WERI-Rb-1 (cell line): ENCODE measurements around the gene TTC3.

Source experiments
- DNase-seq: peaks from one replicate; pipeline ENCODE4 v3.0.0-alpha.2; 2020
- H3K27ac ChIP-seq: fragments of 250-450 bp; sonication (Bioruptor Pico); 2 replicates; pipeline ENCODE4 v1.5.1; 2020; ENCODE audit warnings: mild to moderate bottlenecking, moderate library complexity
- H3K27me3 ChIP-seq: fragments of 250-450 bp; sonication (Bioruptor Pico); 2 replicates; pipeline ENCODE4 v1.5.1; 2021; ENCODE audit warnings: mild to moderate bottlenecking, low read depth, moderate library complexity; ENCODE audit not compliant: insufficient read depth, severe bottlenecking
- H3K36me3 ChIP-seq: fragments of 250-450 bp; sonication (Bioruptor Pico); 2 replicates; pipeline ENCODE4 v1.5.1; 2020; ENCODE audit warnings: mild to moderate bottlenecking, moderate library complexity
- H3K4me3 ChIP-seq: 2 replicates; pipeline ENCODE4 v1.5.1; 2011; ENCODE audit warnings: low read depth, mild to moderate bottlenecking, control low read depth, low read length
- H3K9me3 ChIP-seq: fragments of 250-450 bp; sonication (Bioruptor Pico); 2 replicates; pipeline ENCODE4 v1.5.1; 2021; ENCODE audit warnings: mild to moderate bottlenecking, moderate library complexity; ENCODE audit not compliant: severe bottlenecking
- CTCF ChIP-seq: IDR thresholded peaks from 2 replicates; pipeline ENCODE4 v1.5.1; 2011; ENCODE audit warnings: low read depth, mild to moderate bottlenecking, control low read depth, inconsistent platforms, low read length

The TTC3 gene

GRCh38 chr21:37061926-37062592, 11.0 kb upstream of the TTC3 start:
- no peak for TF ChIP-seq CTCF
- Histone ChIP-seq H3K27me3 (no peaks in the 10 kb centered on the region), H3K36me3 (peaks cover 8% of the 10 kb centered on the region), H3K4me3 (no peak overlapping the region), H3K9me3 (peaks cover 6% of the 10 kb centered on the region), H3K27ac (no peak overlapping the region)
- no peak for DNase-seq

DNA sequence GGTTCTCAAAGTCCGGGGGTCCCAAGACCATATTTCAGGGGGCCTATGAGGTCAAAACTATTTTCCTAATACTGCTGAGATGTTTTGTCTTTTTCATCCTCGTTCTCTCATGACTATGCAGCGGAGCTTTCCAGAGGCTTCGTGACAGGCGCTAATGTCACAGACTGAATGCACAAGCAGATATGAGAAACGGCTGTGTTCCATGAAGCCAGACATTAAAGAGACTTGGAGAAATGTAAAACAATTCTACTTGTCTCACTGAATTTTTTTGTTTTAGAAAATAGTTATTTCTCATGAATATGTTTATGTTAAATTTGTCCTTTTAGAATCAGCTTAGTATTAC, 10.5 kb upstream of the TTC3 start:
- H3K9me3 ChIP-seq, result peaks cover 1% of the 10 kb centered on the region
- no peak overlapping the region for H3K27ac ChIP-seq
- H3K27me3 ChIP-seq, result no peaks in the 10 kb centered on the region
- H3K4me3 ChIP-seq, result no peak overlapping the region
- H3K36me3 ChIP-seq, result peaks cover 8% of the 10 kb centered on the region
- DNase-seq, result no peak
- TF ChIP-seq CTCF, result no peak

DNA sequence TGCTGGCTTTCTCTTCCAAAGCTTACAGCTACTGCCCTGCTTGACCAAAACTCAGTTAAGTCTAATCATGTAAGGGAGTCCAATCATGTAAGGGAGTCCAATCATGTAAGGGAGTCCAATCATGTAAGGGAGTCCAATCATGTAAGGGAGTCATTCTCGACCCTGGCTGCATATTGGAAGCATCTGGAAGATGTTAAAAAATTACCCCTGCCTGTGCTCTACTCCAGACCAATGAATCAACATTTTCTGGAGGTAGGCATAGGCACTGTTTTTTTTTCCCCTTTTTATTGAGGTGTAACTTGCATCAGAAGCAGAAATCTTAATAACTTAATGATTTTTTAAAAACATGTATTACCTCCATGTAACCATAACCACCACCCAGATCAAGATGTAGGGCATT, 9.6 kb upstream of the TTC3 start:
- no peak for DNase-seq
- Histone ChIP-seq H3K27me3 (no peaks in the 10 kb centered on the region), H3K4me3 (no peak overlapping the region), H3K36me3 (peaks cover 9% of the 10 kb centered on the region), H3K9me3 (no peaks in the 10 kb centered on the region), H3K27ac (no peak overlapping the region)
- no peak for TF ChIP-seq CTCF

- peaks cover 13% of the 10 kb centered on the region for H3K36me3 ChIP-seq
- H3K27me3 ChIP-seq, result no peaks in the 10 kb centered on the region
- no peak overlapping the region for H3K27ac ChIP-seq
- TF ChIP-seq CTCF, result no peak
- no peaks in the 10 kb centered on the region for H3K9me3 ChIP-seq
- DNase-seq, result no peak
- no peak overlapping the region for H3K4me3 ChIP-seq
These were observed 8.2 kb upstream of the TTC3 start for GRCh38 chr21:37064841-37065240.

DNA sequence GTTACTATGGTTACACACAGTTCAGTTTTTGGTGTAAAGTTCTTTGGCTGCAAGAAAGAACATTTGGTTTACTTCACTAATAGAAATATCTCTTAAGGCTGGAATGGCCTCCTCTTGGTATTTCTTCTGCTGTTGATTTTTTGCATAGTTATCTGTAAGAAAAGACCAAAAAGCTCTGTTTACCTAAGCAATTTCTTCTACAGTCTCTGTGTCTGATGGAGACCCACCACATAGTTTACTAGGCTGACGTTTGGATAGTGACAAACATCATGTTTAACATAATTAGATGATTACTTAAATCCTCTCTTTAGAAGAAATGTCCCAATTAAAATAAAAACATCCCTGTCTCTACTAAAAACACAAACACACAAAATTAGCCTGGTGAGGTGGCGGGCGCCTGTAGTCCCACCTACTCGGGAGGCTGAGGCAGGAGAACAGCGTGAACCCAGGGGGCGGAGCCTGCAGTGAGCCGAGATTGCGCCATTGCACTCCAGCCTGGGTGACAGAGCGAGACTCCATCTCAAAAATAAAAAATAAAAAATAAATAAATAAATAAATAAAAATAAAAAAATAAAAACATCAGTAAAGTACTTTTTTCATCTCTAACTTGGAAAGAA, 7.4 kb upstream of the TTC3 start:
- Histone ChIP-seq H3K27ac (no peak overlapping the region), H3K36me3 (peaks cover 13% of the 10 kb centered on the region), H3K9me3 (no peaks in the 10 kb centered on the region), H3K27me3 (no peaks in the 10 kb centered on the region), H3K4me3 (no peak overlapping the region)
- no peak for DNase-seq
- TF ChIP-seq CTCF, result no peak
